Inflammatory macrophage (primary cell): ENCODE results near the gene MT3.
"Not testable (repeated sequence)": the region's sequence is repeated elsewhere in the genome, so short reads cannot be mapped to it uniquely, and the experiment has no call there.

Experiments used
- DNase-seq, 2 donors: peaks; one replicate each; pipeline ENCODE4 v3.0.0-alpha.2; 2020 to 2022

The MT3 gene

GRCh38 chr16:56610017-56610608, 20.8 kb downstream of the MT3 start:
- peak; percentile 93 to 95 for DNase-seq

DNA sequence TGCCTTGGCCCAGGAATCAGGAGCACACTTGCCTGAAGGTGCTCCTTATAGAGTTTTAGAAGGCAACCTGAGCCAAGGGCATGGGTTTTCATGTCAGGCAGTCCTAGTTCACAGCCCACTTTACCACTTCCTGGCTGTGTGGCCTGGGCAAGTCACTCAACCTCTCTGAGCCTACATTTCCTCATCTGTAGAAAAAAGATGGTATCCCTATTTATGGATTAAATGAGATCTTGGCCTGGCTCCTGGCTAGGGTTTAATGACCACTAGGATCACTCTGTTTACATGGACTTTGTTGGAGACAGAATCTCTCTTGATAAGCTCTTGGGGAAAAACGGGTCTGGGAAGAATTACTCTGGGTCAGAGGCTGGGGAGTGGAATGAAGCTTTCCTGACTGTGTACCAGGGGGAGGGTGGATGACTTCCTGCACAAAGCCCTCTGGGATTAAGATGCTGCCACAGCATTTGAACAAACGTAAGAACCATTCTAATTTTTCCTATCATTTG, 21.3 kb downstream of the MT3 start:
- DNase-seq, result no peak

- DNase-seq, result peak in 1 of 2 donors; percentile 17
These were observed 22.0 kb downstream of the MT3 start for GRCh38 chr16:56611281-56611833.

DNA sequence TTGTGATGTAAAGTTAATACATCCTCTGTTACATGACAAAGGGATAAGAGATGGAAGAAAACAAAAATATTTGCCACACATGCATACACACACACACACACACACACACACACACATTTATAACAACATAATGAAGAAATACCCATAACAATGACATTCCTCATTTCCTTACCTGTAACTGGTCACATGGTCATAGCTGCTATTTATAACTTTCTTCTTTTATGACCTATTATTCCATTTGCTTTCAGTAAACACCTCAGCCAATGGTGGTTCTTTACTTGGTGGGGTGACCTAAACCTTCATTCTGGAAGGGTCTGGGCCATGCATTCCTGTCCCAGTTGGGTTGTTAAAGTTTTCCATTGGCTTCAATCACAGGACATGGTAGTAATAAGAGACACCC, 24.4 kb downstream of the MT3 start:
- no peak for DNase-seq

- DNase-seq, result no peak
These were observed 25.2 kb downstream of the MT3 start for GRCh38 chr16:56614549-56614991.

- DNase-seq, result no peak
These were observed 26.0 kb downstream of the MT3 start for GRCh38 chr16:56615353-56615752.

- no peak for DNase-seq
These were observed 27.4 kb downstream of the MT3 start for GRCh38 chr16:56616608-56617211.

DNA sequence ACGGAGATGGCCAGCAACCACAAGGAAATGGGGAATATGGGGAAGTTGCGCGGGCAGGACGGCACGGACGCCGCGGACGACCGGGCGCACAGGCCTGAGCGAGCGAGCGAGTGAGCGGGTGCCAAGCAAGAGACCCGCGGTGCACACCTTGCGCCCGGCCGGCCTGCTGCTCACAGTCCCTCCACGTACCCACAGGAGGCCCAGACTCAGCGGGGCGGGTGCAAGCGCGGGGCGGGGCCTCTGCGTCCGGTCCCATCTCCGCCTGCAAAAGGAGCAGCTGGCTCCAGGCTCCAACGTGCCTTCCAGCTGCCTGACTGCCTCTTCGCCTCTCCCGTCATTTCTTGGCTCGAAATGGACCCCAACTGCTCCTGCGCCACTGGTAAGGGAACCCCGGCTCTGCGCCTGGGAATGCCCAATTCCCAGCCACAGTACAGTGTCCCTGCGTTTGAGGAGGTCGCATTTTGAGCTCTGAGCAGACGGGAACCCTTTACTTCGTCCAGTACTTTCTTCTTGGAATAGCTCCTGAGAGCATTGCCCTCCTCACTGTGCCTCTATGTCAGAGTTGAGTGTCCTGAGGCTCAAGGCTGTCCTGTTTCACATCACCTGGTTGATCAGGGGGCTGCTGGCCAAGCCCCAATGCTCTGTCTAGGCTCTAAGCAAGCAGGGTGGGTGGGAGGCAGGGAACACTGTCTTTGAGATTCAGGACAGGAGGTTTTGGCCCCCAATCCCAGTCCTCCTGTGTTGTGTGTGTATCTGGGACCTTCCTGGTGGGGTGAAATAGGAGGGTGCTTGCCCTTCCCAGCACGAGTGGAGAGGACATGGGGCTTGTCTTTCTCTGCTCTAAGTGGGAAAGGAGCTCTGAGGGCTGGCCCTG, 28.1 kb downstream of the MT3 start:
- no peak for DNase-seq

DNA sequence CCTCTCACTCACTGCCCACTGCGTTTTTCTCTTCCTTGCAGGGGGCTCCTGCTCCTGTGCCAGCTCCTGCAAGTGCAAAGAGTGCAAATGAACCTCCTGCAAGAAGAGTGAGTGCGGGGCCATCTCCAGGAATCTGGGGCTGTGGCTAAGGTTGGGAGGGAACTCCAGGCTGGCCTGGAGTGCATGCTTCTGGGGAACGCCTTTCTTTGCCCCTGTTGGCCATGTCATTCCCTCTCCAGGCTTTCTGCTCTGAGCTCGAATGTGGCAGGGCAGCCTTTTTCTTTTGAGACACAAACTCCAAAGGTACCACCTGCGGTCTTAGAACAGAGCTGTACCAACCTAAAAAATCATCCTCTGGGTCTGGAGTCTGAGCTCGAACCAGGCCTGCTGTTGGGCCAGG, 28.8 kb downstream of the MT3 start:
- DNase-seq, result no peak

DNA sequence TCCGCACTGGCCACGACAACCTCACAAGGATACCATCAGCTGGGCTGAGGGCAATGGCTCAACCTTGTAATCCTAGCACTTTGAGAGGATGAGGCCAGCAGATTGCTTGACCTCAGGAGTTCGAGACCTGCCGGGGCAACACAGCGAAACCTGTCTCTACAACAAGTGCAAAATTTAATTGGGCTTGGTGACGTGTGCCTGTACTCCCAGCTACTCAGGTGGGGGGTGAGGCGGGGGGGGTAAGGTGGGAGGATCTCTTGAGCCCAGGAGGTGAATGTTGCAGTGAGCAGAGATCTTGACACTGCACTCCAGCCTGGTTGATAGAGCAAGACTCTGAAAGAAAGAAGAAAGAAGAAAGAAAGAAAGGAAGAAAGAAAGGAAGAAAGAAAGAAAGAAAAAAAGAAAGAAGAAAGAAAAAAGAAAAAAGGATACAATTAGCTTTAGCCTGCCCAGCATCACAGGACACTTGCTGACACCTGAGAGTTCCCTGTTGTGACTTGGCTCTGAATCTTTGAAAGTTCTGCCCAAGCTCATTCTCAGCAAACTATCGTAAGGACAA, 31.1 kb downstream of the MT3 start:
- no peak for DNase-seq

- DNase-seq, result not testable (repeated sequence)
These were observed 32.5 kb downstream of the MT3 start for GRCh38 chr16:56621665-56622445.

DNA sequence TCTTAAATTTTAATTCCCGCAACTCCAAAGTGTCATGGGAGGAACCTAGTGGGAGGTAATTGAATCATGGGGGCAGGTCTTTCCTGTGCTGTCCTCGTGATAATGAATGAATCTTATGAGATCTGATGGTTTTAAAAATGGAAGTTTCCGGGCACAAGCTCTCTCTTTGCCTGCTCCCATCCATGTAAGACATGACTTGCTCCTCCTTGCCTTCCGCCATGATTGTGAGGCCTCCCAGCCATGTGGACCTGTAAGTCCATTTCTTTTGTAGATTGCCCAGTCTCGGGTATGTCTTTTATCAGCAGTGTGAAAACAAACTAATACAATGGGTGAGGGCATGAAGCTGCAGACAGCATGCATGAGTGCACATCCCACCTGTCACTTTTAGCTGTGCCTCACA, 33.9 kb downstream of the MT3 start:
- not testable (repeated sequence) for DNase-seq

- DNase-seq, result peak in 1 of 2 donors; percentile 38
These were observed 34.3 kb downstream of the MT3 start for GRCh38 chr16:56623637-56624036.

- DNase-seq, result peak; percentile 82 to 84
These were observed 36.0 kb downstream of the MT3 start, which contains the start of gene MT1E for GRCh38 chr16:56625140-56625942. TSS of gene MT1E (plus strand) at chr16:56625781. CDS start at chr16:56625852, 71 bp downstream.

DNA sequence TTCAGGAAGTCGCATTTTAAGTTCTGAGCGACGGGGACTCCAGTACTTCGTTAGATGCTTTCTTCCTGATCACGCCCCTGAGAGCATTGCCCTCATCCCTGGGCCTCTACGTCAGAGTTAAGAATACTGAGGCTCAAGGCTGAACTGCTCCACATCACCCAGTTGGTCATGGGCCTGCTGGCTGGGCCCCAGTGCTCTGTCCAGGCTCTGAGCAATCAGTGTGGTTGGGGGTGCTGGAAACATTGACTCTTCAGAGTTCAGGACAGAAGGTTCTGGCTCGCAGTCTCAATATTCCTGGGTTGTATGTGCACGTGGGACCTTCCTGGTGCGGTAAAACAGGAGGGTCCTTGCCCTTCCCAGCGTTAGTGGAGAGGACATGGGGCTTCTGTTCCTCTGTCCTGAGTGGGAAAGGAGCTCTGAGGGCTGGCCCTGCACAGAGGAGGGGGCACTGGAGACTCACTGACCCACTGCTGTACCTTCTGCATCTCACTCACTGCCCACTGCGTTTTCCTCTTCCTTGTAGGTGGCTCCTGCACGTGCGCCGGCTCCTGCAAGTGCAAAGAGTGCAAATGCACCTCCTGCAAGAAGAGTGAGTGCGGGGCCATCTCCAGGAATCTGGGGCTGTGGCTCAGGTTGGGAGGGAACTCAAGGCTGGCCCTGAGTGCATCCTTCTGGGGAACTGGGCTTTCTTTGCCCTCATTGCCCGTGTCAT, 36.8 kb downstream of the MT3 start:
- no peak for DNase-seq

GRCh38 chr16:56626685-56627084, 37.4 kb downstream of the MT3 start:
- DNase-seq, result no peak

DNA sequence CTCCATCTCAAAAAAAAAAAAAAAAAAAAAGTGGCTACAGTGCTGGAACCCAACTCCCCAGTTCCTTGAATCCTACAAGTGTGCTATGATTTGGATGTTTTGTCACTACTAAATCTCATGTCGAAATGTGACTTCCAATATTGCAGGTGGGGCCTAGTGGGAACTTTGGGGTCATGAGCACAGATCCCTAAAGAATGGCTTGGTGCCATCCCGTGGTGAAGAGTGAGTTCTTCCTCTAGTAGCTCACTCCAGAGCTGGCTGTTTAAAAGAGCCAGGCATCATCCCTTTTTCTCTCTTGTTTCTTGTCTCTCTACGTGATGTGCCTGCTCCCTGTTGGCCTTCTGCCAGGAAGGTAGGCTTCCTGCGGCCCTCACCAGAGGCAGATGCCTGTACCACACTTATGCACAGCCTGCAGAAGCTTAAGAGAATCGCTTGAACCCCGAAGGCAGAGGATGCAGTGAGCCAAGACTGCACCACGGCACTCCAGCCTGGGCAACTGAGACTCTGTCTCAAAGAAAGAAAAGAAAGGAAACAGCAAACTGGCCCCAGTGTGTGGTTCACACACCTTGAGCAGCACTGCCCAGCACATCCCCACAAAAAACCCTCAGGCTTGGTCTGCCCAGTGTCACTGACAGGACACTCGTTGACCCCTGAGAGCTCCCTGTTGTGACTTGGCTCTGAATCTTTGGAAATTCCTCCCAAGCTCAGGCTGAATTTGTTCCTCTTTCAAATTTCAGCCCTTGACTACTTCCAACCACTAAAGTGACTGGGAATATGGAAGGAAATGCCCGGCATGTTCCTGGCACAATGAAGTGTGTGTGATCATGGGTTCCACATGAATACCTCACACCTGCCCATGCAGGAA, 39.4 kb downstream of the MT3 start:
- DNase-seq, result no peak

- no peak for DNase-seq
These were observed 40.2 kb downstream of the MT3 start for GRCh38 chr16:56629531-56629930.

DNA sequence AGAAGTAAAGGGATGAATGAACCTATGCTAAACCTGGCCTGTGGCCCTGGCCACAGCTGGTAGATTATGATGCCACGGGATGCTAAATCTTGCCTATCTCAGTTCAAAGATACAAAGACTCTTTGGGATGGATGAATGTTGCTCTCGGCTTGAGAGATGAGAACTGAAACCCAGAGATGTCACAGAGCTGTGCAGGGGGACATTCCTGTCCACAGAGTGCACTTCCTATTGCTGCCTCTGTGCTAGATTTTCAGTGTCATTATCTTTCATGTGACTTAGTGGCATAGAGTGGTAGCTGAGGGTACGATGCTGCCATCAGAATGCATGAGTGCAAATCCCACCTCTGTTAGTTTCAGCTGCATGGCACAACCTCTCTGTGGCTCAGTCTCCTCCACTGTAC, 40.8 kb downstream of the MT3 start:
- no peak for DNase-seq
